ENCODE measurements around the gene SLC20A1. TPM values are rescaled to one million over a fixed set of nuclear protein-coding genes. Genes with fewer than 3 reads are reported as not detected.

Gene SLC20A1
- total RNA-seq, 1 experiment from 2014 or later: 295 TPM

DNA sequence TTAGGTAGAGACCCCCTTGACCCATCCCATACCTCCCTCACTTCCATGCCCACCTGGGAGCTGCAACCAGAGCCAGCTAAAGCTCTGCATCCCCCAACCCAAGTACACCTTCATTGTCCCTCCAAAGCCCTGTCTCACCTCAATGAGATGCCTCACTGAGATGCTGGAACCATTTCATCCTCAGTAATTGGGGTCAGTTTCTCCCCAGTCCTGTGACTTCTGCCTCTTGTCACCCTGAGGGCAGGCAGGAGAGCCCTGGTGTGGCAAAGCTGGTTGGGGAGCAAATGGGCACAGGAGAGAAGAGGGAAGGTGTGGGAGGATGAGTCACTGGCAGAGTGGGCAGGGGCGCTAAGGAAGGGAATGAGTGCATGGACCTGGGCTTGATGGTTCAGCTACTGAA, 47.2 kb downstream of the SLC20A1 start:
- Mint-ChIP-seq H3K27me3 (ENCODE audit: insufficient read depth, unreplicated experiment) (no peaks in the 10 kb centered on the region), H3K36me3 (ENCODE audit: insufficient read depth, unreplicated experiment) (no peaks in the 10 kb centered on the region), H3K9me3 (ENCODE audit: unreplicated experiment) (no peaks in the 10 kb centered on the region), H3K4me1 (ENCODE audit: insufficient read depth, unreplicated experiment) (peaks cover 22% of the 10 kb centered on the region), H3K27ac (ENCODE audit: low read depth, unreplicated experiment) (peak overlapping the region; percentile 86), H3K4me3 (ENCODE audit: unreplicated experiment) (peak overlapping the region; percentile 7)
- DNase-seq (ENCODE audit: unreplicated experiment): peak; percentile 56
- TF ChIP-seq, protein P1, sequence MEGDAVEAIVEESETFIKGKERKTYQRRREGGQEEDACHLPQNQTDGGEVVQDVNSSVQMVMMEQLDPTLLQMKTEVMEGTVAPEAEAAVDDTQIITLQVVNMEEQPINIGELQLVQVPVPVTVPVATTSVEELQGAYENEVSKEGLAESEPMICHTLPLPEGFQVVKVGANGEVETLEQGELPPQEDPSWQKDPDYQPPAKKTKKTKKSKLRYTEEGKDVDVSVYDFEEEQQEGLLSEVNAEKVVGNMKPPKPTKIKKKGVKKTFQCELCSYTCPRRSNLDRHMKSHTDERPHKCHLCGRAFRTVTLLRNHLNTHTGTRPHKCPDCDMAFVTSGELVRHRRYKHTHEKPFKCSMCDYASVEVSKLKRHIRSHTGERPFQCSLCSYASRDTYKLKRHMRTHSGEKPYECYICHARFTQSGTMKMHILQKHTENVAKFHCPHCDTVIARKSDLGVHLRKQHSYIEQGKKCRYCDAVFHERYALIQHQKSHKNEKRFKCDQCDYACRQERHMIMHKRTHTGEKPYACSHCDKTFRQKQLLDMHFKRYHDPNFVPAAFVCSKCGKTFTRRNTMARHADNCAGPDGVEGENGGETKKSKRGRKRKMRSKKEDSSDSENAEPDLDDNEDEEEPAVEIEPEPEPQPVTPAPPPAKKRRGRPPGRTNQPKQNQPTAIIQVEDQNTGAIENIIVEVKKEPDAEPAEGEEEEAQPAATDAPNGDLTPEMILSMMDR (IDR thresholded peaks at IDR 0.05; ENCODE audit: unreplicated experiment): no peak
- ChIA-PET POLR2A (interaction anchor here (0.6 to 4.1 kb wide), 18 partner anchors 10 to 210 kb away, joined by 3 to 66 read pairs (median 5); partner anchors contain the start of genes CHCHD5 and SLC20A1), CTCF (interaction anchor here (0.6 to 4.4 kb wide), 13 partner anchors 8 to 268 kb away, joined by 3 to 26 read pairs (median 5); no protein-coding TSS in a partner anchor)
- intact Hi-C loops (cut with micrococcal nuclease): loop anchor here (2.0 to 5.0 kb wide), 2 partner anchors 46 to 66 kb away; partner anchors contain the start of gene SLC20A1
- BruUV-seq (replicated peaks): no TSS peak

DNA sequence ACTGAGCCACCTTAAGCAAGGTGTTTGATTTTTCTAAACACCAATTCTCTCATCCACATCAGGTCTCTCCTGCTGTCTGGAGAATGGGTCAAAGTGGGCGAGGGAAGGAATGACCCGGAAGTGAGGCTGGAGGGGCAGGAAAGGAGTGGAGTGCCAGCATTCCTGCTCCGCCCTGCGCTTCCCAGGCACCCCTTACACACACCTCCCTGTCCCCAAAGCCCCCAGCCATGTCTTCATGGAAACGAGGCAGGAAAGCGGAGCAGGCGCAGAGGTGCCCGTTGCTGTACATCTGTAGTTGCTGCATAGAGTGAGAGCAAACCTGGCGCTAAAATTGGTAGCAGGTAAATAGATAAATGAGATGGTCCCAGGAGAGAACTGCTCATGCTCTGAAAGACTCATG, 47.9 kb downstream of the SLC20A1 start:
- no peak overlapping the region for H3K4me3 Mint-ChIP-seq (ENCODE audit: unreplicated experiment)
- H3K27ac Mint-ChIP-seq (ENCODE audit: low read depth, unreplicated experiment): peak overlapping the region; percentile 86
- H3K36me3 Mint-ChIP-seq (ENCODE audit: insufficient read depth, unreplicated experiment): no peaks in the 10 kb centered on the region
- POLR2A ChIA-PET: interaction anchor here (1.3 to 4.1 kb wide), 6 partner anchors 14 to 72 kb away, joined by 3 to 66 read pairs (median 20); partner anchors contain the start of gene SLC20A1
- H3K27me3 Mint-ChIP-seq (ENCODE audit: insufficient read depth, unreplicated experiment): no peaks in the 10 kb centered on the region
- peaks cover 22% of the 10 kb centered on the region for H3K4me1 Mint-ChIP-seq (ENCODE audit: insufficient read depth, unreplicated experiment)
- TF ChIP-seq, protein P1 (IDR thresholded peaks at IDR 0.05; ENCODE audit: unreplicated experiment): no peak
- no TSS peak for BruUV-seq (replicated peaks)
- no peak for DNase-seq (ENCODE audit: unreplicated experiment)
- CTCF ChIA-PET: interaction anchor here (0.9 to 4.4 kb wide), 7 partner anchors 8 to 94 kb away, joined by 3 to 26 read pairs (median 6); no protein-coding TSS in a partner anchor
- intact Hi-C loops (cut with micrococcal nuclease): loop anchor here (2.0 to 5.0 kb wide), 2 partner anchors 46 to 67 kb away; partner anchors contain the start of gene SLC20A1
- no peaks in the 10 kb centered on the region for H3K9me3 Mint-ChIP-seq (ENCODE audit: unreplicated experiment)

DNA sequence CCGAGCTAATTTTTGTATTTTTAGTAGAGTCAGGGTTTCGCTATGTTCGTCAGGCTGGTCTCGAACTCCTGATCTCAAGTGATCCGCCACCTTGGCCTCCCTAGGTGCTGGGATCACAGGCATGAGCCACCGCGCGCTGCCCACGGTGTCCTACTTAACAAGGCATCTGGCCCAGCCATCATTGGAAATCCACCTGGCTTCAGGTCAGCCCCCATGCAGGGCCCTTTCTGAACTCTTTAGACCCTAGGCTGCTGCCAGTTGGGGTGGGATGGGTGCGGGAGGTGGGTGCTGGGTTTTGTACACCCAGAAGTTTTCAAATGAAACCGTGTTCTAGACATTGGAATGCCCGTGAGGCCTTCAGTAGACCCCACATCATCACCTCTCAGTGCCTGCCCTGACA, 48.4 kb downstream of the SLC20A1 start:
- intact Hi-C loops (cut with micrococcal nuclease): loop anchor here (5.0 kb wide), 1 partner anchor 47 kb away; the partner anchor contains the start of gene SLC20A1
- TF ChIP-seq, protein P1 (IDR thresholded peaks at IDR 0.05; ENCODE audit: unreplicated experiment): no peak
- no TSS peak for BruUV-seq (replicated peaks)
- Mint-ChIP-seq H3K36me3 (ENCODE audit: insufficient read depth, unreplicated experiment) (no peaks in the 10 kb centered on the region), H3K27ac (ENCODE audit: low read depth, unreplicated experiment) (no peak overlapping the region), H3K4me1 (ENCODE audit: insufficient read depth, unreplicated experiment) (peaks cover 22% of the 10 kb centered on the region), H3K4me3 (ENCODE audit: unreplicated experiment) (no peak overlapping the region), H3K9me3 (ENCODE audit: unreplicated experiment) (no peaks in the 10 kb centered on the region), H3K27me3 (ENCODE audit: insufficient read depth, unreplicated experiment) (no peaks in the 10 kb centered on the region)
- CTCF ChIA-PET: interaction anchor here (0.6 to 2.6 kb wide), 4 partner anchors 14 to 434 kb away, joined by 4 to 9 read pairs (median 5); no protein-coding TSS in a partner anchor
- no peak for DNase-seq (ENCODE audit: unreplicated experiment)
- POLR2A ChIA-PET: no interaction called here

DNA sequence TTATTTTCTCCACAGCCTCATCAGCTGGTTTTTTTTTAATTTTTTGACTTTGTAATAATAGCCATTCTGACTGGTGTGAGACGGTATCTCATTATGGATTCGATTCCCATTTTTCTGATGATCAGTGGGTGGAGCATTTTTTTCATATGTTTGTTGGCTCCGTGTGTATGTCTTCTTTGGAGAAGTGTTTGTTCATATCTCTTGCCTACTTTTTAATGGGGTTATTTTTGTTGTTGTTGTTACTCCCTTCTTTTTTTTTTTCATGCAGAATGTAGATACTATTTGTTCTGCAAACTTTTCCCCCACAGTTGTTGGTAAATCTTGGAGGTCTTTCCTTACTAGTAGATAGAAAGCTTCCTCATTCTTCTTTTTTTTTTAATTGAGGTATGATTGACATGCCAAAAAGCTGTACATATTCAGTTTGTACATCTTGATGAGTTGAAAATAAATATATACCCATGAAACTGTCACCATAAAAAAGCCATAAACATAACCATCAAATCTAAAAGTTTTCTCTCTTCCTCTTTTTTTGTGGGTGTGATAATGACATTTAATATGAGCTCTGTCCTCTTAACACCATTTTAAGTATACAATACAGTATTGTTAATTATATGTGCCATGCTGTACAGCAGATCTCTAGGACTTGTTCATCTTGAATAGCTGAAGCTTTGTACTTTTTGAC, 53.2 kb downstream of the SLC20A1 start:
- Mint-ChIP-seq H3K4me3 (ENCODE audit: unreplicated experiment) (no peak overlapping the region), H3K9me3 (ENCODE audit: unreplicated experiment) (no peaks in the 10 kb centered on the region), H3K36me3 (ENCODE audit: insufficient read depth, unreplicated experiment) (no peaks in the 10 kb centered on the region), H3K27me3 (ENCODE audit: insufficient read depth, unreplicated experiment) (no peaks in the 10 kb centered on the region), H3K27ac (ENCODE audit: low read depth, unreplicated experiment) (no peak overlapping the region), H3K4me1 (ENCODE audit: insufficient read depth, unreplicated experiment) (no peaks in the 10 kb centered on the region)
- BruUV-seq (replicated peaks): no TSS peak
- TF ChIP-seq, protein P1 (IDR thresholded peaks at IDR 0.05; ENCODE audit: unreplicated experiment): no peak
- no peak for DNase-seq (ENCODE audit: unreplicated experiment)
- CTCF ChIA-PET: interaction anchor here (0.6 to 1.2 kb wide), 5 partner anchors 14 to 691 kb away, joined by 3 to 4 read pairs (median 4); no protein-coding TSS in a partner anchor
- intact Hi-C loops (cut with micrococcal nuclease): no loop called here
- POLR2A ChIA-PET: interaction anchor here (0.6 to 1.2 kb wide), 5 partner anchors 11 to 268 kb away, joined by 3 to 4 read pairs (median 3); partner anchors contain the start of gene CHCHD5

Data from MCF 10A (cell line).